CD4-positive, alpha-beta T cell treated with Interleukin-6 at 100 ng/mL for 8 hours (primary cell): ENCODE measurements around the gene HSF2BP.
"Not testable (repeated sequence)": the region's sequence is repeated elsewhere in the genome, so short reads cannot be mapped to it uniquely, and the experiment has no call there.

Experiments
- DNase-seq: peaks from one replicate; pipeline ENCODE4 v3.0.0-alpha.2; 2020; ENCODE audit warnings: mixed read lengths, low spot score

HSF2BP gene

DNA sequence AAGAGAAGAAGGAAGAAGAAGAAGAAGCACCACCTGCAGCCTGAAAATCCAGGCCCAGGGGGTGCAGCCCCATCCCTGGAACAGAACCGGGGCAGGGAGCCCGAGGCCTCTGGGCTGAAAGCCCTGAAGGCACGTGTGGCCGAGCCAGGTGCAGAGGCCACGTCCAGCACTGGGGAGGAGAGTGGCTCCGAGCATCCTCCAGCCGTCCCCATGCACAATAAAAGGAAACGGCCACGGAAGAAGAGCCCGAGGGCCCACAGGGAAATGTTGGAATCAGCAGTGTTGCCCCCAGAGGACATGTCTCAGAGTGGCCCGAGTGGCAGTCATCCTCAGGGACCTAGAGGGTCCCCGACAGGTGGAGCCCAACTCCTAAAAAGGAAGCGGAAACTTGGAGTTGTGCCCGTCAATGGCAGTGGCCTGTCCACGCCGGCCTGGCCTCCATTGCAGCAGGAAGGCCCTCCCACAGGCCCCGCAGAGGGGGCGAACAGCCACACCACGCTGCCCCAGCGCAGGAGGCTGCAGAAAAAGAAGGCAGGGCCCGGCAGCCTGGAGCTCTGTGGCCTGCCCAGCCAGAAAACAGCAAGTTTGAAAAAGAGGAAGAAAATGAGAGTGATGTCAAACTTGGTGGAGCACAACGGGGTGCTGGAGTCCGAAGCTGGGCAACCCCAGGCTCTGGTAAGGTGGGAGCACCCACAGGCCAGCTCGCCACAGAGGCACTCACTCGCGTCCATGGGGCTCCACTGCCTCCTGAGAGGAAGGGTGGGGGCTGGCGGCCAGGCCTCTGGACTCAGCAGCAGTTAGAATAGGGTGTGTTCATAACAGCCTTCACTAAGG is 28.5 kb upstream of the HSF2BP start:
- no peak for DNase-seq

DNA sequence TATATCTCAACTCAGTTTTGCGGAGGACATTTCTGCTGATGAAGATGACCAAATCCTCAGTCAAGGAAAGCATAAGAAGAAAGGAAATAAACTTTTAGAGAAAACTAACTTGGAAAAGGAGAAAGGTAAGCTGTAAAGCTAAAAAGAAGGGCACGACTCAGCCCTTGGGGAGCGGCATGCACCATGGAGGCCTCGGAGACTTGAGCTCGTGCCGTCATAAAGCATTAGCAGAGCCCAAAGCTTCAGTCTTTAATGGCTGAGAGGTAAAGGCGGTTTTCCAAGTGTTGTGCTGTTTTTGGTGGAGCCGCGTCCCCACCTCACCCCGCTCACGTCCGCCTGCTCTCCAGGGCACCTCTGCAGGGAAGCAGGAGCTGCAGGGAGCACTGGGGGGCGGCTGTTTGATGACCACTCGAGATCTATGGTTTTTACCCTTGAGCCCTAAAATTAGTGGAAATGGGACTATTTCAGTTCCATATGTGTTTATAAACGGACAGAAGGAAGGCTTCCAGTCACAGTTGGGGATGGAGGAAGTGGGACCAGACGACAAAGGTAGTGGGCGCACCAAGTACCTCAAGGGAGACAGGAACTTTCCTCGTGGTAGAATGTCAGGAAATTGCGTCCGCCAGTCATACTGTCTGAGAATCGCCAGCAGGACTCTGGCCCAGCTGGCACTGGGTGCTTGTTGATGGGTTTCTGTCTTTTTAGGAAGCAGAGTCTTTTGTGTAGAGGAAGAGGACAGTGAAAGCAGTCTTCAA is 27.7 kb upstream of the HSF2BP start:
- no peak for DNase-seq

GRCh38 chr21:43684424-43684823 is 25.1 kb upstream of the HSF2BP start:
- DNase-seq: no peak

DNA sequence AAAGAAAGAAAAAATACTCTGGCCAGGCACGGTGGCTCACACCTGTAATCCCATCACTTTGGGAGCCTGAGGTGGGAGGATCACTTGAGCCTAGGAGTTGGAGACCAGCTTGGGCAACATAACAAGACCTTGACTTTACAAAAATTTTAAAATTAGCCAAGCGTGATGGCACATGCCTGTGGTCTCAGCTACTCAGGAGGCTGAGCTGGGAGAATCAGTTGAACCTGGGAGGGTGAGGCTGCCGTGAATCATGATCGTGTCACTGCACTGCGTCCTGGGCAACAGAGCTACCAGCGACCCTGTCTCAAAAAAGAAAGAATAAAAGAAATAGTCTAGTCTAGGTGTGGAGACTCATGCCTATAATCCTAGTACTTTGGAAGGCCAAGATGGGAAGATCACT is 22.4 kb upstream of the HSF2BP start:
- no peak for DNase-seq

- not testable (repeated sequence) for DNase-seq
Measured at GRCh38 chr21:43680421-43680820, 21.1 kb upstream of the HSF2BP start.

DNA sequence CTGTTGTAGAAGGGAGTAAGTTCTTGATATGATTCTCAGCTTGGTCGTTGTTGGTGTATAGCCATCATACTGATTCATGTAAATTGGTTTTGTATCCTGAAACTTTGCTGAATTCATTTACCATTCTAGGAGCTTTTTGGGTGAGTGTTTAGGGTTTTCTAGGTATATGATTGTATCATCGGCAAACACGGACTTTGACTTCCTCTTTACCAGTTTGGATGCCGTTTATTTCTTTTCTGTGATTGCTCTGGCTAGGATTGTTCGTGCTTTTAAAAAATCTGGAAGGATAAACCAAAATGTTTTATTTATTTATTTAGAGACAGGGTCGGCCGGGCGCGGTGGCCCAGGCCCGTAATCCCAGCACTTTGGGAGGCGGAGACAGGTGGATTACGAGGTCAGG is 20.7 kb upstream of the HSF2BP start:
- no peak for DNase-seq

- DNase-seq: no peak
Measured at GRCh38 chr21:43676391-43676790, 17.1 kb upstream of the HSF2BP start.

DNA sequence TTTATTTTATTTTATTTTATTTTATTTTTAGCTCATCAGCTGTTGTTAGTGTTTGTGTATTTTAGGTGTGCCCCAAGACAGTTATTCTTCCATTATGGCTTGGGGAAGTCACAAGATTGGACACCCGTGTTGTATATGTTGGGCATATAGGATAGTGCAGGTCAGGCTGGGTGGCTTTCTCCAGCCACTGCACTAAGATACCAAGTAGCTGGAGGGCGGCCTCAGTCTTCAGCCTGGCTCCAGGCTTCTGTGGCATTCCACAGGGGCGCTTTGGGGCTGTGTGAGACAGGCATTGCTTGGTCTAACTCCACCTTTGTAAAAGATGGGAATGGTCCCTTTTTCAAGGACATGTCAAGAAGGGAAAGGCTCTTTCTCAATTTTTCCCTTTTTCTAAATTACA is 16.6 kb upstream of the HSF2BP start:
- no peak for DNase-seq

GRCh38 chr21:43669828-43670605 is 10.7 kb upstream of the HSF2BP start:
- DNase-seq: no peak

- no peak for DNase-seq
Measured at GRCh38 chr21:43667191-43667904, 8.1 kb upstream of the HSF2BP start.

- no peak for DNase-seq
Measured at GRCh38 chr21:43665879-43666278, 6.6 kb upstream of the HSF2BP start.

DNA sequence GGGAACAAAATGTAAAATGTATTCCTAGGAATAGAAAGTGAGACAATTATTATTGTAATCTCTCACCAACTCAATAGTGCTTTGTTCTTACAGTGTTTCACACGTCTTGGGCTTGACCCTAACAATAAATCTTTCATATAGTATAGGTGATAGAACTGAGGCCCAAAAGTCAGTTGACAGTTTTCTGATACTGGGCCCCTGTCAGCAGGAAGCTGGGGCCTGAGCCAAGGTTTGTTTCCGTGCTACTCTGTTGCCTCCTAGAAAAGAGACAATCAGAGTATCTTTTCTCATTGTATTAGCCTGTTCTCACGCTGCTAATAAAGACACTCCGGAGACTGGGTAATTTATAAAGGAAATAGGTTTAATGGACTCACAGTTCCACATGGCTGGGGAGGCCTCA is 5.1 kb upstream of the HSF2BP start:
- no peak for DNase-seq

DNA sequence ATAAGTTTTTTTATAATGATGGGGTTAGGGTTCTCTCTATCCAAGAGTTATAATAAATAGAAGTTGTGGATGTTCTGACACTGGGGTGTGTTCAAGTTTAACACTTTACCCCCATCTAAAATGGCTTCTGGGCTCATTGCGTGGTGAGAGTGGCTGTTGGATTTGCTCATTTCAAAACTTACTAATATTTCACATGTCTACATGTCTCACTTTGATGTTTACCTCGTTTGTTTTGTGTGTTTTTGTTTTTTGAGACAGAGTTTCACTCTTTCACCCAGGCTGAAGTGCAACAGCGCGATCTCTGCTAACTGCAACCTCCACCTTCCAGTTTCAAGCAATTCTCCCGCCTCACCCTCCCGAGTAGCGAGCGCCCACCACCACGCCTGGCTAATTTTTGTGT is 3.7 kb upstream of the HSF2BP start:
- no peak for DNase-seq

DNA sequence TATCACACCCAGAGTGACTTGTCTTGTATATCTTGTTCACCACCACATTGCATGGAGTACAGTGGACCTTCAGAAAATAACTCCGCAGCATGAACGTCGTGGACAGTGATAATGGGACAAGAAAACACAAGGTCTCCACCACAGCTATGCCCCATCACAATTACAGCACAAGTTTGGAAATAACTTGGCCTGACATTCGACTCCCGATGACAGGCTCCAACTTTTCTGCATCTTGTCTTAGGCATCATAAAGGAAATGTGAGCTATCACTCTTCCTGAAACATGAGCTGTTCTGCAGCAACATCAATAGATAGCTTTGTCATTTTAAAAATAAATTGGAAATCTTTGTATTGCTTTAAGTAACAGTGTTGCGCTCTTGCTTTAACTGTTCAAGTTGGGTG is 3.0 kb upstream of the HSF2BP start:
- no peak for DNase-seq

DNA sequence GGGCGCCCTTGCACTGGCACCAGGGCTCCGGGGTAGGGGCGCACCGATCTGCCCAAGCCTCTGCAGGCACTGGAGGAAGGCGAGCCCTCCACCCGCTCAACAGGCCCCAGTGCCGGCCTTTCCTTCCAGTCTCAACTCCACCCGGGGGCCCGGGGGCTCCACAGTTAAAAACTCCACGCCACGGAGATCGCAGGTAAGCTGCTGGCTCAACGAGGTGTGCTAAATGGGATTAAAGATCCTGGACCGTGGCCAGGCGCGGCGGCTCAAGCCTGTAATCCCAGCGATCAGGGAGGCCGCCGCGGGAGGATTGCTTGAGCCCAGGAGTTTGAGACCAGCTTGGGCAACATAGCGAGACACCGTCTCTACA is 536 bp downstream of the HSF2BP start:
- DNase-seq: no peak

DNA sequence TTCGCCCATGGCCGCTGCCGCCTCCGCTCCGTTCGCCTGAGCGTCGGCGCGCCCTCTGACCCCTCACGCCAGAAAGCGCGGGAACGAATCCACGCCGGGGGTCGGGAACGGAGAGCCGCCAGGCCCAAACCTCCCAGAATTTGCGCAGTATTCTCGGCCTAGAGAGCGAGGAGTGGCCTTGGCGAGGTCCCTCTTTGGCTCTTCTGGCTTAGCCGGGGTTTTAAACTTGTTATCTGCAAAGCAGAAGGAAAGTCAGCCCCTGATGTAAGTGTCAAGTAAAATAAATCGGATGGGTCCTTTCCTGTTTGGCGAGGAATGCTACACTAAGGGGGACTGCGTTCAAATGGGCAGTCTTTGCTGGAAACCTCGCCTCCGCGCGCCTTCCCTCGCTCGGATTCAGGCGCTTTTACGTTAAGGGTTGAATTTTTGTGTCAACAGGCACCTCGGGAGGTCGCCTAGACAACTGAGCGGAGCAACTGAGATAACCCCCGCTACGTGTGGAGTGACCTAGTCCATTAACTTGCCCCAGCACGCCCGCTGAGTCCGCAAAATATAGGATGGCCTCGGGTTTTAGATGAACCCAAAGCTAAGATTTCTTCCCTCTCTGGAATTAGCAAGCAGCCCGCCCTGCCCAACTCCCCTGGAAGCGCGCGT is 1.1 kb downstream of the HSF2BP start:
- DNase-seq: no peak

GRCh38 chr21:43657355-43658087 is 1.8 kb downstream of the HSF2BP start:
- DNase-seq: no peak

GRCh38 chr21:43654806-43655489 is 4.3 kb downstream of the HSF2BP start:
- no peak for DNase-seq

- no peak for DNase-seq
Measured at GRCh38 chr21:43653626-43654025, 5.7 kb downstream of the HSF2BP start.

DNA sequence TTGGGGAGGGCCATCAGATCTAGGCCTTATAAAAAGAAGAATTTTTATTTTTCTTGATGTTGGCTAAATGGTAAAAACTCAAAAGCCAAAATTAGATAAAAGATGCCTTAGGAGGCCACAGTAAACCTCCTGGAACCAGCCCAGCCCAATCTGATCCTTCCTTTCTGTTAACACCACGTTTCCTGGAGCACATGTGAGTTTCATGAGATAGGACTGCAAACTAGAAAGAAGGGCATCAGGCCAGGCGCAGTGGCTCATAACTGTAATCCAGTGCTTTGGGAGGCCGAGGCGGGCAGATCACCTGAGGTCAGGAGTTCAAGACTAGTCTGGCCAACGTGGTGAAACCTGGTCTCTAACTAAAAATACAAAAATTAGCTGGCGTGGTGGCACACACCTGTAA is 6.7 kb downstream of the HSF2BP start:
- no peak for DNase-seq
